Nucleus accumbens (tissue), 56 donors: ENCODE results near the gene OR2AE1.
"Not testable (repeated sequence)": the region's sequence is repeated elsewhere in the genome, so short reads cannot be mapped to it uniquely, and the experiment has no call there.

Source experiments
- DNase-seq, 56 donors: peaks; one replicate each; lab custom pipeline; 2025; lab: John Stamatoyannopoulos, UW

OR2AE1 gene, protein sequence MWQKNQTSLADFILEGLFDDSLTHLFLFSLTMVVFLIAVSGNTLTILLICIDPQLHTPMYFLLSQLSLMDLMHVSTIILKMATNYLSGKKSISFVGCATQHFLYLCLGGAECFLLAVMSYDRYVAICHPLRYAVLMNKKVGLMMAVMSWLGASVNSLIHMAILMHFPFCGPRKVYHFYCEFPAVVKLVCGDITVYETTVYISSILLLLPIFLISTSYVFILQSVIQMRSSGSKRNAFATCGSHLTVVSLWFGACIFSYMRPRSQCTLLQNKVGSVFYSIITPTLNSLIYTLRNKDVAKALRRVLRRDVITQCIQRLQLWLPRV

DNA sequence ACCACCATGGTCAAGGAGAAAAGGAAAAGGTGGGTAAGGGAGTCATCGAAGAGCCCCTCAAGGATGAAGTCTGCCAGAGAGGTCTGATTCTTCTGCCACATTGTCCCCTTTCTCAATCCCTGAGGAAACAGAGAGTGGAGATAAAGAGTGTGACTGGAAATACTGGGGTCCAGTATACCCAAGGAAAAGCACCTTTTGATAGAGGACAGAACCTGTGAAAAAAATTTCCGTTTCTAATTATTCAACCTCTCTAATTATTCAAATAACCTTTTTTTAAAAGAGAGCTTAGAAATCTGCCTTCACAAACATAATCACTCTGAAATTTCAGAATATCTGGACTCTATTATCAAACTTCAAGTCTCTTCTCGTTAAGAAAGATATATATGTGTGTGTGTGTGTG lies at the start of gene OR2AE1:
Gene OR2AE1 (minus strand): TSS at position 101 of the 400 bp plus-strand sequence. CDS start 0 bp downstream, at position 101.
- no peak for DNase-seq

DNA sequence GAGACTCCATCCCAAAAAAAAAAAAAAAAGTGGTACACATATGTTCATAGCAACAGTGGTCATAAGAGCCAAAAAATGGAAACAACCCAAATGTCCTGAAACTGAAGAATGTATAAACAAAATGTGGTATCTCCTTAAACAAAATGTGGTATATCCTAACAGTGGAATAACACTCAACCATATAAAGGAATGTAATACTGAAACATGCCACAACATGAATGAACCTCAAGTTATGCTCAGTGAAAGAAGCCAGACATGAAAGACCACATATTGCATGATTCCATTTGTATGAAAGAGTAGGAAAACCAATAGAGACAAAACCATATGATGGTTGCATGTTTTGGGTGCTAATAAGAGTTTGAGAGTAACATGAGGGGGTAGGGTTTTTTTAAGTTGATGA lies 49.5 kb upstream of the OR2AE1 start:
- DNase-seq, result no peak

DNA sequence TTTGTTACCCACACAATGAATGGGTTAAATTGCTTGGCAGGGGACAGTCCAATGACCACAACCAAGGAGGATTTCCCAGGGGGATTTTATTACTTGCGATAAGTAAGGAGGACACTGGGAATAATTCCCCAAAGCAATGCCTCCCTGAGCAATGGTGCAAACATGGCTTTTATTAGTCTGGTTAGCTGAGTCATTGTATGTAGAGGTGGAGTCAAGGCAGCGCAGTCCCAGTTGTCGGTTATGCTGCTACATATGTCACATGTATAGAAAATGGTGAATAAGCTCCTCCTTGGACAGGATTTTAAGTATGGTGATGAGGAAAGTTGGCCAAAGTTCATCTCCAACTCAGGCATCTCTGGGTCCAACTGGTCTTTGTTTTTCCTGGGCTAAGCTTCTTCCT lies 46.4 kb upstream of the OR2AE1 start:
- no peak for DNase-seq

DNA sequence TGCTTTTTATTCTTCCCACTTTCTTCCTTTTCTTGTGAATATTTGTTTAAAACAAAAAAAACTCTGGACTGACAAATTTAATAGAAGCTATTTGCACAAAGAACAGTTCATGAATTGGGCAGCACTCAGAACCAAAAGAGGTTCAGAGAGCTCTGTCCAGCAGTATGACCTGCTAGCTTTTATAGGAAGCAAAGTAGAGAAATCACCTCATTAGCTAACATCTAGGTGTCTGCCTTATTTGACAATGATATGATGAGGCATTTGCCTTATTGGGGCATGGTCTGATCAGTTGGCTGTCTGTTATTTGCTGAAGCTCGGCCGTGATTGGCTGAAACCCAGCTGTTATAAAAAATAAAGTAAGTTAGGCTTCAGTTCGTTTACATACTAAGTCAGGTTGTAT lies 43.3 kb upstream of the OR2AE1 start:
- no peak for DNase-seq

DNA sequence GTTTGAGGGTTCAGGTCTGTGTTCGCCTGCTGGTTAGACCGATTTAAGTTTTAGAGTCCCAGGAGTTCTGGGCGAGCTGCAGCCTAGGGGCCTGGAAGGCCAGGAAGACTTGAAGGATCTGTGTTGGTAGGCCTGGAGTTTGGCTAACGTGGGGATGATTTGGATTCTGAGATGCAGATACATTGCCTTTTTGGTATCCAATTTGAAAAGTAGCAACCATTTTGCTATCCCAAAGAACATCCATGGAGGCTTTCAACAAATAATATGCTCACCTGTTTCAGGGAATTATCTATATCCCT lies 42.9 kb upstream of the OR2AE1 start:
- no peak for DNase-seq

DNA sequence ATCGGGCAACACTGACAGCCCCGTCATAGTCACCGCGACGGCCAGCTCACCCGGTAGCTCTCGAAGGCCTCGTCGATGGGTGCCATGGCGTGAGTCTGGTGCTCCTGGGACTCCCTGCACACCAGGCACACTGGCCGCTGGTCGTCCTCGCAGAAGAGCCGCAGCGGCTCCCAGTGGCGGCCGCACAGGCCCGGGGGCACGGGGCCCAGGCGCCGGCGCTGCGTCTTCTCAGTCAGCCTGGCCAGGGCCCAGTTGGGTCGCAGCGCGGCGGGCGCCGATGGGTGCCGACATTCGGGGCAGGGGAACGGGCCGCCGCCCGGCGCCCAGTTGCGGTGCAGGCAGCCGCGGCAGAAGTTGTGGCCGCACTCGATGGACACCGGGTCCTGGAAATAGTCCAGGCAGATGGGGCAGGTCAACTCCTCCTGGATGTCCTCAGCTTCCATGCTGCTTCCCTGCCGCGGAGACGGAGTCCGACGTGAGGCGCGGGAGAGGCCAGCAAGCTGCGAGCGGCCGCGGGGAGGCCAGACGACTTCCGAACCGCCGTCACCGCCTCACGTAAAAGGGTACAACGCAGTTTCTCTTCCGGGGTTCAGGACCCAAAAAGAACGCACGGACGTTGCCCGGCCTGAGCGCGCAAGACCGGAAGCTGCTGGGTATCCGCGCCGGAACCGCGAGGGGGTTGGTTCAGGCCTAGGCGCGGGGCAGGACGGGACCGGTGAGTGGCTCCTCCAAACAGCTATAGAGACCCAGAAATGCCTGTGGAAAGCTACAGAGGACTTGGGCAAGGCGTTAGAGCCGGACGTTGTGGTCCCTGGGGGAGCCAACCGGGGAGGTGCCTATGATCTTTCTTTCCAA lies 42.4 kb upstream of the OR2AE1 start, which contains the start of gene TRIM4:
Gene TRIM4 (minus strand): TSS at position 572 of the 855 bp plus-strand sequence. CDS start 129 bp downstream, at position 443.
- peak; percentile 60 to 95 (median 86) for DNase-seq

DNA sequence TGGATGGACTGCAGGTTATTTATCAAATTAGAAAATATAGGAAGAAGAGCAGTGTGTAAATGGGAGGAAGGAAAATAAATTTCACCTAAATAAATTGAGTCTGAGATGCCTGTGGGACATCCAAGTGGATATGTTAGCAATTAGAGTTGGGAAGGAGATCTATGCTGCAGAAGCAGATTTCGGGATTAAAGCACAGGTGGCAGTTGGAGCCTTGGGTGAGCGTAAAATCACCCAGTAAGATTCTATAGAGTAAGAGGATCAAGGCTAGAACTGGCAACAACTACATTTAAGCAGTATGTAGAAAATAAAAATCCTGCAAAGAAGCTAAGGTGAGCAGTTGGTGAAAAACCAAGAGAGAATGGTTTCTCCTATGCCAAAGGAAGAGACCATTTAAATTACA lies 34.1 kb upstream of the OR2AE1 start:
- no peak for DNase-seq

DNA sequence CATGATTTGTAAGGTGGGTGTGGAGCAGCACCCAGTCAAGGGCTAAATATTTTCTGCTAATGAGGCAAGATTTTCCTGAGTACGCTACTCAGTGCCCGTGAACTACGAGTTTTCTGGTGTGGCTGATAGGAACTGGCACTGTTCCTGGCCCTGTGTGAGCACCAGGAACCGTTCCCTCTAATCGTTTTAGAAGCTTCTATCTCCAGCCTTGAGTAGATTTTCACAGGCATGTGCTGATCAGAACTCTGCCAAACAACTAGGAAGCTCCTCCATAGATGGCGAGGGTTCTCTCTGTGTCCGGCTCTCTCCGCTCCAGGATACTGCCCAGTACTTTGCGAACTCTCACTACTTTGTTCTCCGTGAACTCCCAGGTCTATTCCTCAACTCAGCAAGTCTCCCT lies 24.7 kb upstream of the OR2AE1 start:
- DNase-seq, result no peak

DNA sequence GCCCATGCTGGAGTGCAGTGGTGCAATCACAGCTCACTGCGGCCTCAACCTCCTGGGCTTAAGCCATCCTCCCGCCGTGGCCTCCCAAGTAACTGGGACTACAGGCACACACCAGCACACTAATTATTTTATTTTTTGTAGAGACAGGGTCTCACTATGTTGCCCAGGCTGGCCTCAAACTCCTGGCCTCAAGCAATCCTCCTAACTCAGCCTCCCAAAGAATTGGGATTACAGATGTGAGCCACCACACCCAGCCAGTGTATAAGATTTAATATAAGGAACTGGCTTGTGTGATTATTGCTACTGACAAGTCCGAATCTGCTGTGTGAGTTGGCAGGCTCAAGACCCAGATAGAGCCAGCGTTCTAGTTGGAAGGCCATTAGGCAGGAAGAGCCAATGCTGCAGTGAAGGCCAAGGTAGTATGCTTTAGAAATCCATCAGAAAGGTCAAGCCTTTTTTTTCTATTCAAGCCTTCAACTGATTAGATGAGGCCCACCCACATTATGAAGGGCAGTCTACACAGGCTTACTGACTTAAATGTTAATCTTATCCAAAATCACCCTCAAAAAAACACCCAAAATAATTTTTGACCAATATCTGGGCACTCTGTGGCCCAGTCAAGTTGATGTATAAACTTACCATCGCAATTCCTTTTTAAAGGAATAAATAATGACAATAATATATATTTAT lies 23.1 kb upstream of the OR2AE1 start:
- no peak for DNase-seq

DNA sequence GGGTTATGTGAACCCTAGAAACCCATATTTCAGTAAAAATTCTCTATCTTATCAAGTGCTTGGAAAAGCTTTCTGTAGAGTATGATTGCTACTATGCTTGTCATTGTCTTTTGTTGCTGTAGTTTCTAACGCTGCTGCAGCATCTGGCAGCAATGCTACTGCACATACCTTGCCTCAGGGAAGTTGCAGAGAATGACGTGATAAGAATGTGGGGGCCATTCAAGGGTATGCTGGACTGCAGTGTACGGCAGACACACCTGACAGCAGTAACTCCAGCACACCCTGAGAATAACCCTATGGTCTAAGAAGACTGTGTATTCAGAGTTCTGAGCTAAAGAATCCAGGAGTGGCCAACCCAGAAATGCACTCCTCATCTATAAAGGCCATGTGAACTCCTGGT lies 22.0 kb upstream of the OR2AE1 start:
- no peak for DNase-seq

DNA sequence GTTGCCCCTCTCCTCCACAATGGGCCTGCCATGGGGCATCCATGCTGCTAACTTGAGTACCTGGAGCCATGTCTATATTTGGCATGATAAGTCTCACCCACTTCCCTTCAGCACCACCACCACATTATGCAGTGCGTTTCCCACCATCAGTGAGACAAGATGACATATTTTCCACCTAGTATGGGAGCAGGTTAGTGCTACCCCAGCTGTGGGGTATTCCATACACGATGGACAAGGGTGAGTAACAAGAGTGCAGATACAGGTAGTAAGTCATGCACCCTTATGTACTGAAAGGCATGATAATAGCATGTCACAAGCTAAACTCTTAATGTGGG lies 21.2 kb upstream of the OR2AE1 start:
- no peak for DNase-seq

DNA sequence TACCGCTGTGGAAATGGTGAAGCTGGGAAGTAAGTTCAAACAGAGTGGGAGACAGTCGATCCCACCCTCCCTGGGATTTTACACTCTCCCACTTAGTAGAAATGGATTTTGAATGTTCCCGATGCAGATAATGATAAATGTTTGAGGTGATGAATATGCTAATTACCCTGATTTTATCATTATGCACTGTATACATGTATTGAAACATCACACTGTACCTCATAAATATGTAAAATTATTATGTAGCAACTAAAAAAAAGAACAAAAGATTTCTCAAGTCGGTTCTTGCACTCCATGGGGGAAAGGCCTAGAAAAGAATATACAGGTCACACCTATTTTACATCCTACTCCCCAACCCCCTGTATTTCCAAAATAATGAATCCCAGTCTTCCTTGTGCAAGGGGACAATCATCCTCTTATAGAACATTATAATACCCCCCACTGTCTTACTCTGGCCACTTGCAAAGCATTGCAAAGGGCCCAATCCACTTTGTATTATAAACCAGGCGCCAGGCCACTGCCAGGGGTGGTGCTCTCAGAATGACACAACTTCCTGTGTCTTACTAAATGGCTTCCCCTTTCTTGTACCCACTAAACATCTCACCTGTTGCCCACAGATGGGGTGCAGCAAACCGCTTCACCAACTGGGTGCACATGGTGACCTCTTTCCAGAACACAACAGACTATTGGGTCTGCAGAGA lies 20.6 kb upstream of the OR2AE1 start:
- no peak for DNase-seq

DNA sequence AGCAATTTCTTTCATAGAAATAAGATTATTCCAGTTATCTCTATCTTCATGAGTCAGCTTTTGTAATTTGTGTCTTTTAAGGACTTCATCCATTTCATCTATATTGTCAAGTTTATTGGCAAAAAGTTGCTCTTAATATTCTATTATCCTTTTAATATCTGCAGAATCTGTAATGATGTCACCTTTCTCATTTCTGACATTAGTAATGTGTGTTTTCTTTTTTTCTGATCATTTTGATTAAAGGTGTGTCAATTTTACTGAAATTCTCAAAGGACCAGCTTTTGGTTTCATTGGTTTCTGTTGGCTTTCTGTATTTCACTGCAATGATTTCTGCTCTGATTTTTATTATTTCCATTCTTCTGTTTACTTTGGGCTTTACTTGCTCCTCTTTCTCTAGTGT lies 17.9 kb upstream of the OR2AE1 start:
- no peak for DNase-seq

DNA sequence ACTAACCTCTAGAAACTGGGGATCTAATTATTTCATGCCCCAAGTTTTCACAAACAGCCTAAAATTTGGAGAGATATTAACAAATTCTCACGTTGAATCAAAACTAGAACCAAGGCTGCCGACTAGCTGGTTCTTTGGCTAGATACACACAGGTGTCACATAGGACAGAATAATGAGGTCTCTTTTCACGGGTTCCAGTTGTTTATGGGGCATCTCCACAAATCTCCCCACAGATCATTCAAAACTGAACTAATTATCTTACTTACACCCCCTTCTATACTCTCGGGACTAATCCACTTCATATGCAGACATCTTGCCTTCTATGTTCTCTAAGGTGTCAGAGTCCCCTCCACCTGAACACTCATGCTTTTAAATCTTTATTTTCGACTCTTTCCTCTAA lies 16.4 kb upstream of the OR2AE1 start:
- no peak for DNase-seq

DNA sequence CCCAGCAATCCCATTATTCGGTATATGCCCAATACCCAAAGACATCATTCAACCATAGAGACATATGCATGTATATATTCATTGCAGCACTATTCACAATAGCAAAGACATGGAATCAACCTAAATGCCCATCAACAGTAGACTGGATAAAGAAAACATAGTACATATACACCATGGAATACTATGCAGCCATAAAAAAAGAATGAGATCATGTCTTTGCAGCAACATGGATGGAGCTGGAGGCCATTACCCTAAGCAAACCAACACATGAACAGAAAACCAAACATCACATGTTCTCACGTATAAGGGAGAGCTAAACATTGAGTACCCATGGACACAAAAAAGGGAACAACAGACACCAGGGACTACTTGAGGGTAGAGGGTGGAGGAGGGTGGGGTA lies 13.5 kb upstream of the OR2AE1 start:
- not testable (repeated sequence) for DNase-seq

DNA sequence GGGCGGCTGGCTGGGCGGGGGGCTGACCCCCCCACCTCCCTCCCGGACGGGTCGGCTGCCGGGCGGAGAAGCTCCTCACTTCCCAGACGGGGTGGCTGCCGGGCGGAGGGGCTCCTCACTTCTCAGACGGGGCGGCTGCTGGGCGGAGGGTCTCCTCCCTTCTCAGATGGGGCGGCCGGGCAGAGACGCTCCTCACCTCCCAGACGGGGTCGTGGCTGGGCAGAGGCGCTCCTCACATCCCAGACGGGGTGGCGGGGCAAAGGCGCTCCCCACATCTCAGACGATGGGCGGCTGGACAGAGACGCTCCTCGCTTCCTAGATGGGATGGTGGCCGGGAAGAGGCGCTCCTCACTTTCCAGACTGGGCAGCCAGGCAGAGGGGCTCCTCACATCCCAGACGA lies 11.5 kb upstream of the OR2AE1 start:
- not testable (repeated sequence) for DNase-seq

DNA sequence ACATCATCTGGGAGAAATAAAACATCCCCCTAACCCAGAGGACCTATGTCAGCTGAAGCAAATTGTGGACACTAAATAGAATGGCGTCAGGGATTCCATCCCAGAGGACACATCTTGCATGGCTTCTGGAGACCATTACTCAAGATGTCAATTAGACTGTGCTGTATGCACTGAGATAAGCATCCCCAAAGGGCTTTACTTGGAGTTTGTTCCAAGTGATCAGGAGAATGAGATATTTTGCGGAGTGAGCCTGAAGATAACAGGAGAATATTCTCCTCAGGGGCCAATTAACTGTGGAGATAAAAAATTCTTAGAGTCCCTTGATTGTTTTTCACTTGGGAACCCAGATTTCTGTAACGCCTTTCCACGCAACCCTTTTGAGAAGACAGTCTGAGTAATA lies 4.5 kb upstream of the OR2AE1 start:
- no peak for DNase-seq

DNA sequence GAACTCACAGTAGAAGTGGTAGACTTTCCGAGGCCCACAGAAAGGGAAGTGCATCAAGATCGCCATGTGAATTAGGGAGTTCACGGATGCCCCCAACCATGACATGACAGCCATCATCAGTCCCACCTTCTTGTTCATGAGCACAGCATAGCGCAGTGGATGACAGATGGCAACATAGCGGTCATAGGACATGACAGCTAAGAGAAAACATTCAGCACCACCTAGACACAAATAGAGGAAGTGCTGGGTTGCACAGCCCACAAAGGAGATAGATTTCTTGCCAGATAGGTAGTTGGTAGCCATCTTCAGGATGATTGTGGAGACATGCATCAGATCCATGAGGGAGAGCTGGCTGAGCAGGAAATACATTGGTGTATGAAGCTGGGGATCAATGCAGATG lies 342 bp downstream of the OR2AE1 start:
- no peak for DNase-seq

DNA sequence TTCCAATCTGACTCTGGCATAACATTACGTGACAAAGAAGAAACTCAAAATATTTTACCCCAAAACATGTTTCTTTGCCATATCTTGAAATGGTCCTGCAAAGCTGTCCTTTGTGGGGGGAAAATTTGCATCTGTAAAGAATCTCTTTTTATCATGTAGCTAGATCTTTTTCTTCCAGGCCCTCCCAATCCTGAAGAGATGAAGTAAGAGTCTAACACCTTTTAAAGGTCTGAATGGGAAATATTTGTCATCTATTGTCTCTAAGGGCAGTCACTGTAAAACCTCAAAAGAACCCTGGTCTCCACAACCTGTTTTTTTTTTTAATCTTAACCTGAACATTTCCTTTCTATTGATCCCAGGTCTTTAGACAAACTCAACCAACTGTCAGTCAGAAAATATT lies 8.6 kb downstream of the OR2AE1 start:
- no peak for DNase-seq

DNA sequence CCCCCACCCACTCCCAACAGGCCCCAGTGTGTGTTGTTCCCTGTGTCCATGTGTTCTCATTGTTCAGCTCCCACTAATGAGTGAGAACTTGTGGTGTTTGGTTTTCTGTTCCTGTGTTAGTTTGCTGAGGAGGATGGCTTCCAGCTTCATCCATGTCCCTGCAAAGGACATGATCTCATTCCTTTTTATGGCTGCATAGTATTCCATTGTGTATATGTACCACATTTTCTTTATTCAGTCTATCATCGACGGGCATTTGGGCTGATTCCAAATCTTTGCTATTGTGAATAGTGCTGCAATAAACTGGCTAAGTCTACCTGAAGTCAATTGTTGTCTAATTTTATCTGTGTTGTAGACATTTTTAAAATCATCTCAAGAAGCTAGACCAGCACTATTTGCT lies 9.4 kb downstream of the OR2AE1 start:
- not testable (repeated sequence) for DNase-seq

DNA sequence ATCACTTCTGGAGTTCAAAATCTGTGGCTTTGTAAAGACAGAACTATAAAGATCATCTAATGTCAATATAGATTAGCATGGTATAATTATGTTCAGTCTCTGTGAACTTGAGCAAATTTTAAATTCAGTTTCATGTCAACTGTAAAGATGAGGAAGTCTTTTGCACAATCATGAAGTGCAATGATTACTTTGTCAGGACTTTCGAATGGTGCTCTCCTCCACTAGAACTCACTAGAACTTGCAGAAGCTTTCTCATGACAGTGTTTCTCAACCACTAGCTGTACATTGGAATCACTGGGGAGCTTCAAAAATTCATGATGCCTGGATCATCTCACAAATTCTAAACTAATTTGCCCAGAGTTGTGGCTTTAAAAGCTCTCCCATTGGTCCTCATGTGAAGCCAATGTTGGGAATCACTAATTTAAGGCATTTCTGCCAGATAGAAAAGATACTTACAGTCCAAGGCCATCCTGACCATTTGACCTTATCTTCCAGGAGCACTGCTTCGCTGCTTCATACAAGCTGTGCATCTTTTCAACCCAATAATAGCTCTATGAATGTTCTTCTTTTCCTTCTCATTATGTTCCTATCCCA lies 12.9 kb downstream of the OR2AE1 start:
- DNase-seq, result no peak
